ENCODE data around the gene PHPT1. TPM values are rescaled to one million over a fixed set of nuclear protein-coding genes. Genes with fewer than 3 reads are reported as not detected.

PHPT1 gene
- total RNA-seq, 1 donor: 105 TPM

DNA sequence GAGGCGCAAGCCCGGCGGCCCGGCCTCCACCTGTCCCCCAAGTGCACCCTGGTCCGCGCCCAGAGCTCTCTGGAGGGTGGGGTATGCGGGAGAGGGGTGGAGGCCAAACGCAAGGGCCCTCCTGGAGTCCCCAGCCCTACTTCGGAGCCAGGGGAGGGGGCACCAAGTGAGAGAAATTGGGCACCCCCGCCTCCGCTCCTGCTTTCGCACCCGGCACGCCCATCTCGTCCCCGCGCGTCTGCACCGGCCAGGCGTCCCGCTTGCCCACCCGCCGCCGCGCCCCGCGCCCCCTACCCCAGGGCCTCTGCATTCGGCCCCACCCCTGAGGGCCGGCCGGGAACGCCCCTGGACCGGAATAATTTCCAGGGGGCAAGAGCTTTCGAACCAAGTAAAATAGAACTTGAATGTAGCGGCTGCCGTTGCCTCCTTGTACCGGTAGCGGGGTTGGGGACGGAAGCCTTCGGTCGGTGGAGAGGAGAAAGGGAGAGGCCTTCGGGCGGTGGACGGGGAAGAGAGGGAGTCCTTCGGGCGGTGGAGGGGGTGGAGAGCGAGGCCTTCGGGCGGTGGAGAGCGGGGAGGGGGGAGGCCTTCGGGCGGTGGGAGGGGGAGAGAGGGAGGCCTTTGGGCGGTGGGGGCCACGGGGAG, 694 bp upstream of the PHPT1 start:
- DNase-seq (ENCODE audit: low read depth): peak; percentile 14
- peak overlapping the region; percentile 99 for H3K4me3 ChIP-seq (ENCODE audit: low read depth, low read length)
- TF ChIP-seq, protein P1, sequence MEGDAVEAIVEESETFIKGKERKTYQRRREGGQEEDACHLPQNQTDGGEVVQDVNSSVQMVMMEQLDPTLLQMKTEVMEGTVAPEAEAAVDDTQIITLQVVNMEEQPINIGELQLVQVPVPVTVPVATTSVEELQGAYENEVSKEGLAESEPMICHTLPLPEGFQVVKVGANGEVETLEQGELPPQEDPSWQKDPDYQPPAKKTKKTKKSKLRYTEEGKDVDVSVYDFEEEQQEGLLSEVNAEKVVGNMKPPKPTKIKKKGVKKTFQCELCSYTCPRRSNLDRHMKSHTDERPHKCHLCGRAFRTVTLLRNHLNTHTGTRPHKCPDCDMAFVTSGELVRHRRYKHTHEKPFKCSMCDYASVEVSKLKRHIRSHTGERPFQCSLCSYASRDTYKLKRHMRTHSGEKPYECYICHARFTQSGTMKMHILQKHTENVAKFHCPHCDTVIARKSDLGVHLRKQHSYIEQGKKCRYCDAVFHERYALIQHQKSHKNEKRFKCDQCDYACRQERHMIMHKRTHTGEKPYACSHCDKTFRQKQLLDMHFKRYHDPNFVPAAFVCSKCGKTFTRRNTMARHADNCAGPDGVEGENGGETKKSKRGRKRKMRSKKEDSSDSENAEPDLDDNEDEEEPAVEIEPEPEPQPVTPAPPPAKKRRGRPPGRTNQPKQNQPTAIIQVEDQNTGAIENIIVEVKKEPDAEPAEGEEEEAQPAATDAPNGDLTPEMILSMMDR (IDR thresholded peaks at IDR 0.05; ENCODE audit: insufficient read depth, low read depth, low read length): no peak

DNA sequence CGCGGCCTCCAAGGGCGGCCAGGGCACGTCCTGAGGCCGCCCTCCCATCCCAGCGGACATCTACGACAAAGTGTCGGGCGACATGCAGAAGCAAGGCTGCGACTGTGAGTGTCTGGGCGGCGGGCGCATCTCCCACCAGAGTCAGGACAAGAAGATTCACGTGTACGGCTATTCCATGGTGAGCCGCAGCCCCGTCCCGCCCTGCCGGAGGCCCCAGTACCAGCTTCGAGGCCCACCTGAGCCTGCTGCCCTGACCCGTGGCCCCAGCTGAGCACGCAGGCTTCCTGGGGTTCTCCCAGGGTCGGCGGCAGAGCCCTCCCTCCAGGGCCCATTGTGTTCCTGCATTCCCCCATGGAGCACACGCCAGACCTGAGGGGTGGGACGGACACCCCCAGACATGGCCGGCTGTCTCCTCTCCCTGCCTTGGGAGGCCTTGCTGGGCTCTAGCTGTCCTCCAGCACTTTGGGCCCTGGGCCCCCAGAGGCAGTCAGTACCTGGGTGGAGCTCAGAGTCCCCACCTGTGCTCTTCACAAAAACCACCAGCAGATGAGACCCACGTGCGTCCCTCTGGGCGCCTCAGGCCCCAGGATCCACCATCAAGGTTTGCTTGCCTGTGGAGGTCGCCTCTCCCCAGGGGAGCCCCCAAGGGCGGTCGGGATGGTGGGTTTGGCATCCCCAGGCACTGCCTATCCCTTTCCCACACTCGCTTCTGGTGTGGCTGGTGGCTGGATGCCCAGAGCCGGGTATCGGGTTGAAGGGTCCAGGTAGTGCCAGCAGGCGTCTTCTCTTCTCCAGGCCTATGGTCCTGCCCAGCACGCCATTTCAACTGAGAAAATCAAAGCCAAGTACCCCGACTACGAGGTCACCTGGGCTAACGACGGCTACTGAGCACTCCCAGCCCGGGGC, 1.0 kb downstream of the PHPT1 start:
- peak overlapping the region; percentile 99 for H3K4me3 ChIP-seq (ENCODE audit: low read depth, low read length)
- TF ChIP-seq, protein P1 (IDR thresholded peaks at IDR 0.05; ENCODE audit: insufficient read depth, low read depth, low read length): no peak
- no peak for DNase-seq (ENCODE audit: low read depth)

DNA sequence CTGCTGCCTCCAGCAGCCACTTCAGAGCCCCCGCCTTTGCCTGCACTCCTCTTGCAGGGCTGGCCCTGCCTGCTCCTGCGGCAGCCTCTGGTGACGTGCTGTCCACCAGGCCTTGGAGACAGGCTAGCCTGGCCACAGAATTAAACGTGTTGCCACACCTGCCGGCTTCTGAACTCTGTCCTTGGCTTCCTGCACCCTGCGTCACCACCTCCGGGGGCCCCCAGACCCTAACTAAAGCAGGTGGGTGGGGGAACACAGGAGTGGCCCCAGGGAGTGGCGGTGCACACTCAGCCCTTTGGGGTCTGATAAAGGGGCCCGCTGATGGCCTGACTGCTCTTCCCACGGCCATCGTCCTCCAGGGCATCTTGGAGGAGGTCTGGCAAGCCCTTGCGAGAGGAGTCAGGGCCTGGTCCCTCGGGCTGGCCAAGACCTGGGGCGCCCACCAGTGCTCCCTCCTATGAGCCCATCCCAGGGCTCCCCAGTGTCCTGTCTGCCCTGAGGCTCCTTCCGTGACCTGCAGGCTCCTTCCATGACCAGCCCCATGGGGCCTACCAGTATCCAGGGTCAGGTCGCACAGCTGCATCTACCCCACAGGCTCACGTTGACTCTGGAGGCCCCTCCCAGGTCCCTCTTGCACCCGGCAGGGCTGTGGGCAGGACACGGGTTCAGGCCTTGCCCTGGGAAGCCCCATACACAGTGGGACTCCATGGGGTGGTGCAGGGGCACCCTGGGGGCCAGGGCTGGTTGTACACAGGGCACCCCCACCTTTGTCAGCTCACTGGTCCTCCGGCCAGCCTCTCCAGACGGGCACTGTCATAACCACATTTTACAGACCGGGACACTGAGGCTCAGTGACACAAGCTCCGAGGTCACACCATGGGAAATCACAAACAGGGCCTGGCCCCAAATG, 1.9 kb downstream of the PHPT1 start:
- TF ChIP-seq, protein P1 (IDR thresholded peaks at IDR 0.05; ENCODE audit: insufficient read depth, low read depth, low read length): no peak
- DNase-seq (ENCODE audit: low read depth): no peak
- H3K4me3 ChIP-seq (ENCODE audit: low read depth, low read length): peak overlapping the region; percentile 99

DNA sequence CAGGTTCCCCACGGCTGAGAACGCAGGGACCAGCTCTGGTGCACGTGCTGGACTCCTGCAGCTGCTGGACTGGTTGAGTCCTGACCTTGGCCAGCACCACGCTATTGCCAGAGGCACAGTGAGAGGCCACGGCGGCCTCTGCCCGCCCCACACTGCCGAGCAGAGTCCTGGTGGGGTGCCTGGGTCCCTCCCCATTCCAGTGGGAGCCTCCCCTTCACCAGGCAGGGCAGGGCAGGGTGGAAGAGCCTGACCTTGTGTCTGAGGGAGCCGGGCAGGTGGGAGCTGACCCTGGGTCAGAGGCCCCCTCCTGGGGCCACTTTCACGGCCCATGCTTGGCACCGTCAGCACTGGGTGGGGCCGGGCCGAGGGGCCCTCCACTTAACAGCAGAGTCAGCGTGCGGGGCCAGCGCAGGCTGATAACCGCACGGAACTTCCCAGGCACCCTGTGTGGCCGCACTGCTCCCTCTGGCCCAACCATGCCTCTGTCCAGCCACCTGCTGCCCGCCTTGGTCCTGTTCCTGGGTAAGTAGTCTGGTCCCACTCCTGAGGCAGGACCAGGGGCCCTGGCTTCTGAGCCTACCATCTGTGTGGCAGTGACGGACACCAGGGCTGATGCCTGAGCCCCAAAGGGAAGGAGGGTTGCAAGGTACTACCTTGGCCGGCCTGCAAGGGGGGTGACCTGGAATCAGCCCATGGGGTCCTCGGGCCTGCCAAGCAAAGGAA, 2.9 kb downstream of the PHPT1 start, which contains the start of gene MAMDC4:
Gene MAMDC4, plus strand, starts transcription at position 406 of the 723 bp plus-strand sequence. Its CDS starts 71 bp downstream, at position 477.
- no peak for DNase-seq (ENCODE audit: low read depth)
- TF ChIP-seq, protein P1 (IDR thresholded peaks at IDR 0.05; ENCODE audit: insufficient read depth, low read depth, low read length): no peak
- no peak within 1 kb of the TSS for H3K4me3 ChIP-seq (ENCODE audit: low read depth, low read length)

DNA sequence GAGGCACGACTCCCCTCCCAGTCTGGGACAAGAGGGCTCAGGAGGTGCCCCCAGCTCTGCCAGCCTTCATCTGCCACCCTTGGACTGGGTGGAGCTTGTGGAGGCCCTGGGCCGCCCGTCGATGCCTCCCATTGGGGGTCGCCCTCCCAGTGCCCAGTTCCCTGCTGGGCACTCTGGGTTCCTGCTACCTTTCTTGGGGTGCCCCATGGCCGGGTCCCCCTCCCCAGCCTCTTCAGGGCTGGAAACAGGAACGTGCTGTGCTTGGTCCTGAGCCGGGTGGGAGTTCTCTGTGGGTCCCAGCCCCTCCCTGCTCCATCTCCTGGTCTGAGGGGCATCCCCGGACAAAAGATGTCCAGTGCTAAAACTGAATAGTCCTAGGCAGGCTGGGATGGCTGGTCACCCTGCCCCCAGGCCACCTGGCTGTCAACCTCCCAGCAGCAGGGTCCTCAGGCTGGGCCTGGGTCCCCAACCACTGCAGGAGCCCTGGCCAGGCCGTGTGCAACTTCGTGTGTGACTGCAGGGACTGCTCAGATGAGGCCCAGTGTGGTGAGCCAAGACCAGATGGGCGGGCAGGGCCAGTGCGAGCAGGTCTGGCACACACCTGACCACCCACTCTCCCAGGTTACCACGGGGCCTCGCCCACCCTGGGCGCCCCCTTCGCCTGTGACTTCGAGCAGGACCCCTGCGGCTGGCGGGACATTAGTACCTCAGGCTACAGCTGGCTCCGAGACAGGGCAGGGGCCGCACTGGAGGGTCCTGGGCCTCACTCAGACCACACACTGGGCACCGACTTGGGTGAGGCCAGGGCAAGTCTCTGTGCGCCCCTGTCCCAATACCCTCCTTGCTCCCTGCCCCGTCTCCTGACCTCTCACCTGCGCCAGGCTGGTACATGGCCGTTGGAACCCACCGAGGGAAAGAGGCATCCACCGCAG, 3.7 kb downstream of the PHPT1 start:
- no peak overlapping the region for H3K4me3 ChIP-seq (ENCODE audit: low read depth, low read length)
- no peak for DNase-seq (ENCODE audit: low read depth)
- TF ChIP-seq, protein P1 (IDR thresholded peaks at IDR 0.05; ENCODE audit: insufficient read depth, low read depth, low read length): no peak
